Lung (tissue), 12 donors: ENCODE results near the gene MAPK4. TPM values are rescaled to one million over a fixed set of nuclear protein-coding genes. Genes with fewer than 3 reads are reported as not detected.

Source experiments
- ATAC-seq: fragments of 200-7000 bp; cut with Tn5 transposase; one replicate; pipeline ENCODE4 v1.9.1; 2020; ENCODE audit warnings: moderate number of reproducible peaks; ENCODE audit not compliant: insufficient read depth, low FRiP score
- DNase-seq, 3 donors: peaks; one replicate each; pipeline ENCODE4 v3.0.0-alpha.2; 2013 to 2017
- H3K27ac ChIP-seq, 2 donors: one replicate each; pipeline ENCODE4 v1.5.1; 2013; ENCODE audit warnings: mild to moderate bottlenecking in 2 of 2, moderate library complexity in 2 of 2, control low read depth in 1 of 2, inconsistent platforms in 1 of 2, low read depth in 1 of 2, low read length in 1 of 2
- H3K27me3 ChIP-seq, 3 donors: one replicate each; pipeline ENCODE4 v1.5.1; 2013; ENCODE audit warnings: low read length in 2 of 3; ENCODE audit not compliant: control insufficient read depth in 3 of 3, insufficient read depth in 3 of 3
- H3K36me3 ChIP-seq, 4 donors: one replicate each; pipeline ENCODE4 v1.5.1; 2013; ENCODE audit warnings: low read length in 4 of 4, mild to moderate bottlenecking in 1 of 4, moderate library complexity in 1 of 4; ENCODE audit not compliant: control insufficient read depth in 4 of 4, insufficient read depth in 4 of 4
- H3K4me1 ChIP-seq, 5 donors: one replicate each; pipeline ENCODE4 v1.5.1; 2013; ENCODE audit warnings: low read length in 5 of 5, mild to moderate bottlenecking in 2 of 5, moderate library complexity in 1 of 5; ENCODE audit not compliant: control insufficient read depth in 5 of 5, insufficient read depth in 5 of 5
- H3K4me3 ChIP-seq: one replicate; pipeline ENCODE4 v1.5.1; 2013; ENCODE audit warnings: mild to moderate bottlenecking, control low read depth, moderate library complexity
- H3K9ac ChIP-seq, 2 donors: one replicate each; pipeline ENCODE4 v1.5.1; 2013; ENCODE audit warnings: low read length in 2 of 2, control low read depth in 1 of 2; ENCODE audit not compliant: insufficient read depth in 1 of 2
- H3K9me3 ChIP-seq, 4 donors: one replicate each; pipeline ENCODE4 v1.5.1; 2013; ENCODE audit warnings: low read length in 3 of 4, mild to moderate bottlenecking in 1 of 4, moderate library complexity in 1 of 4; ENCODE audit not compliant: control insufficient read depth in 4 of 4, insufficient read depth in 3 of 4
- CTCF ChIP-seq: IDR thresholded peaks from 2 replicates; pipeline ENCODE4 v1.5.1; 2012; ENCODE audit warnings: mild to moderate bottlenecking; ENCODE audit errors: control extremely low read depth, extremely low read depth
- WGBS, 2 donors: extraction: QIAGEN DNeasy Blood & Tissue Kit; methylation state at CpG; one replicate each; pipeline ENCODE4 v1.1.7; 2013; 5-methylcytosine and 5-hydroxymethylcytosine counted together
- polyA plus RNA-seq, 2 donors: library from polyadenylated mRNA; stranded (reverse); fragments of 200-250 nt; gene quantifications; one replicate each; pipeline ENCODE4 v1.2.1, GENCODE V29; 2013
- total RNA-seq, 2 donors: library from RNA; depleted of rRNA in 1 of 2; stranded (reverse); fragments of >200 nt in 1 of 2; gene quantifications; one replicate each; pipeline ENCODE4 v1.2.1, GENCODE V29; 2014 to 2021
- donor health status: control.
- donor health status: control.
- donor health status: Bipolar disorder and iron deficiency.
- donor health status: healthy.
- donor health status: DM: yes; HTN: yes; CAD: no.

MAPK4 gene
- total and polyA plus RNA-seq, 4 donors, result 1.8 to 10.7 (median 3.9) TPM

GRCh38 chr18:50653402-50654093 lies 93.7 kb downstream of the MAPK4 start:
- Histone ChIP-seq H3K27ac (peak overlapping the region in 1 of 2 donors; percentile 94), H3K4me3 (no peak overlapping the region), H3K27me3 (no peaks in the 10 kb centered on the region), H3K4me1 (peaks cover 0 to 13% (median 4%) of the 10 kb centered on the region in 5 donors), H3K36me3 (no peaks in the 10 kb centered on the region), H3K9ac (no peak overlapping the region), H3K9me3 (no peaks in the 10 kb centered on the region)
- WGBS, 2 donors, result 88% methylated on average over 11 of the region's 11 CpGs
- TF ChIP-seq CTCF, result no peak
- DNase-seq, result no peak
- ATAC-seq, result no peak

- 72 to 83% methylated on average over 2 of the region's 2 CpGs for WGBS, 2 donors
- no peaks in the 10 kb centered on the region for H3K27me3 ChIP-seq
- H3K4me1 ChIP-seq, result peaks cover 0 to 13% (median 4%) of the 10 kb centered on the region in 5 donors
- no peaks in the 10 kb centered on the region for H3K9me3 ChIP-seq
- H3K9ac ChIP-seq, result no peak overlapping the region
- H3K27ac ChIP-seq, result peak overlapping the region in 1 of 2 donors; percentile 94
- no peak for ATAC-seq
- no peak overlapping the region for H3K4me3 ChIP-seq
- TF ChIP-seq CTCF, result no peak
- no peaks in the 10 kb centered on the region for H3K36me3 ChIP-seq
- no peak for DNase-seq
Measured at GRCh38 chr18:50654211-50654610, 94.3 kb downstream of the MAPK4 start.

DNA sequence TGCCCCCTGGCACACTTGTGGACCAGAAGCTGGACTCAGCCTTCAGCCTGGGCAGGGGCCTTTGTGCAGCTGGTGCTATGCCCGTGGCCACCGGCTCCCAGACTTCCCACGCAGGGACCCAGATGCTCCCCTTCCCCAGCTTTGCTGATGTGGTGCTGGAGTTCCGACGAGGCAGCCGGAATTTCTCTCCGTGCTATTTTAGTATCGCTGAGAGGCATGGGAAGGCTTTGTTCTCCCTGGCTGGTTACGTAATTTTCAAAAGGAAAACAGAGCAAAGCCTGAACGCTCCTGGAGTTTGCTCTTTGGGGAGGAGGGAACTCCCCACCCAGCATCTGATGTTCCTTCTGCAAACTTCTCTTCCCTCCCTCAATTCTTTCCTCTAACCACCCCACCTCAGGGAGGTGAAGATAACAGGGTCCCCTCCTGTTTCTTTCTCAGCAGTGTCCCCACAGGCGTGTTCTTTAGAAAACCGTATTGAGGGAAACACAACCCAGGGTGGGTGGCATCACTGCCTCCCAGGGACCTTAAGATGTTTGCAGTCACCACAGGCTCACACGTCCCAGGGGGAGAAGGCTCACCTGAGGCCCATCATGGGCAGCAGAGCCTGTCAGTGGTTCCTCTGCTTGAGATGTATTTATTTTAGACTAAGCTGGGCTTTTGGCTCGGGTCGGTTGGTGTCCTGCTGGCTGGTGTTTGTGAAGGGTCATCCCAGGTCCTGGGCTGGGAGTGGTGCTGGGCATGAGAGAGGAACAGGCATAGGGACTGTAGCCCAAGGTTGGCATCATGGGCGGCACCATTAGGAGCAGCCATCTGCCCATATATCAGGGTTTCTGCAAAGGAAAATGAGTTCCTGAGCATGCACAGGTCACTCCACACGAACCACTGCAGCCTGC lies 95.0 kb downstream of the MAPK4 start:
- ATAC-seq (no peak), DNase-seq (peak in 2 of 3 donors; percentile 33 to 59)
- Histone ChIP-seq H3K27ac (peak overlapping the region in 1 of 2 donors; percentile 94), H3K9me3 (no peaks in the 10 kb centered on the region), H3K27me3 (no peaks in the 10 kb centered on the region), H3K4me1 (peaks cover 0 to 13% (median 4%) of the 10 kb centered on the region in 5 donors), H3K4me3 (no peak overlapping the region), H3K36me3 (no peaks in the 10 kb centered on the region), H3K9ac (no peak overlapping the region)
- 56 to 63% methylated on average over 17 of the region's 17 CpGs for WGBS, 2 donors
- no peak for TF ChIP-seq CTCF
